LNCaP clone FGC (cell line): Measurements from ENCODE around the gene ETNPPL.

Source experiments
- DNase-seq: peaks from one replicate; pipeline ENCODE4 v3.0.0-alpha.2; 2011; ENCODE audit warnings: low read depth
- H3K4me3 ChIP-seq: 2 replicates; pipeline ENCODE4 v1.5.1; 2011; ENCODE audit warnings: mild to moderate bottlenecking, low read depth, low read length, control low read depth
- CTCF ChIP-seq: IDR thresholded peaks from 2 replicates; pipeline ENCODE4 v1.5.1; 2012; ENCODE audit warnings: mild to moderate bottlenecking; ENCODE audit not compliant: control insufficient read depth, insufficient read depth; ENCODE audit errors: extremely low read depth

Gene ETNPPL

GRCh38 chr4:108795733-108796132 lies 32.9 kb upstream of the ETNPPL start:
- DNase-seq, result no peak
- H3K4me3 ChIP-seq, result no peak overlapping the region
- no peak for TF ChIP-seq CTCF

- DNase-seq, result no peak
- no peak overlapping the region for H3K4me3 ChIP-seq
- no peak for TF ChIP-seq CTCF
Observed at GRCh38 chr4:108794136-108794535, 31.3 kb upstream of the ETNPPL start.

GRCh38 chr4:108793415-108793814 lies 30.6 kb upstream of the ETNPPL start:
- DNase-seq, result no peak
- TF ChIP-seq CTCF, result no peak
- H3K4me3 ChIP-seq, result no peak overlapping the region

- no peak for TF ChIP-seq CTCF
Observed at GRCh38 chr4:108788731-108789130, 25.9 kb upstream of the ETNPPL start.

GRCh38 chr4:108787724-108788123 lies 24.9 kb upstream of the ETNPPL start:
- TF ChIP-seq CTCF, result no peak

More at GRCh38 chr4:108788731-108789130, 25.9 kb upstream of the ETNPPL start:
- H3K4me3 ChIP-seq, result no peak overlapping the region
- no peak for DNase-seq

GRCh38 chr4:108787106-108787505 lies 24.3 kb upstream of the ETNPPL start:
- DNase-seq, result no peak
- no peak for TF ChIP-seq CTCF
- no peak overlapping the region for H3K4me3 ChIP-seq

More at GRCh38 chr4:108787724-108788123, 24.9 kb upstream of the ETNPPL start:
- H3K4me3 ChIP-seq, result no peak overlapping the region
- no peak for DNase-seq

- no peak for DNase-seq
- H3K4me3 ChIP-seq, result no peak overlapping the region
- no peak for TF ChIP-seq CTCF
Observed at GRCh38 chr4:108786351-108786750, 23.5 kb upstream of the ETNPPL start.
